ENCODE measurements around the gene MPZL1. TPM values are rescaled to one million over a fixed set of nuclear protein-coding genes. Genes with fewer than 3 reads are reported as not detected.

Gene MPZL1
- total RNA-seq, 4 donors from 2014 or later, result 44.5 to 72.6 (median 53.7) TPM

DNA sequence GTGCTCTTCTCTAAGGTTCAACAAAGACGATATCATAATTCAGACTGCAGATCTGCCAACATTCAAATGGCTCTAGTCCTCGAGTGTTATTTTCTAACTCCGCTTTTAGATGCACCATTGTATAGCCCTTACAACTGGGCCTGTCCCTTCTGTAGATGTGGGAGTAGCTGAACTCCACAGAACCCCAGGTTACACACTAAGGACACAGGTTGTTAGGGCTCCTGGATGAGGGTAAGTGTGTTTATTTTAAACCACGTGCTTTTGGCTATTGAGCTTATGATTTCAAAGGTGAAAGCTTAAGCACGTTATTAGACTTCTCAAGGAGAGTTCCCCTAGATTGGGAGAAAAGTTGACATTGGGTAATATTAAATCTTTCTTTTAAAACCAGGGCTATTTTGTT, 64.7 kb downstream of the MPZL1 start:
- TF ChIP-seq, protein P1, sequence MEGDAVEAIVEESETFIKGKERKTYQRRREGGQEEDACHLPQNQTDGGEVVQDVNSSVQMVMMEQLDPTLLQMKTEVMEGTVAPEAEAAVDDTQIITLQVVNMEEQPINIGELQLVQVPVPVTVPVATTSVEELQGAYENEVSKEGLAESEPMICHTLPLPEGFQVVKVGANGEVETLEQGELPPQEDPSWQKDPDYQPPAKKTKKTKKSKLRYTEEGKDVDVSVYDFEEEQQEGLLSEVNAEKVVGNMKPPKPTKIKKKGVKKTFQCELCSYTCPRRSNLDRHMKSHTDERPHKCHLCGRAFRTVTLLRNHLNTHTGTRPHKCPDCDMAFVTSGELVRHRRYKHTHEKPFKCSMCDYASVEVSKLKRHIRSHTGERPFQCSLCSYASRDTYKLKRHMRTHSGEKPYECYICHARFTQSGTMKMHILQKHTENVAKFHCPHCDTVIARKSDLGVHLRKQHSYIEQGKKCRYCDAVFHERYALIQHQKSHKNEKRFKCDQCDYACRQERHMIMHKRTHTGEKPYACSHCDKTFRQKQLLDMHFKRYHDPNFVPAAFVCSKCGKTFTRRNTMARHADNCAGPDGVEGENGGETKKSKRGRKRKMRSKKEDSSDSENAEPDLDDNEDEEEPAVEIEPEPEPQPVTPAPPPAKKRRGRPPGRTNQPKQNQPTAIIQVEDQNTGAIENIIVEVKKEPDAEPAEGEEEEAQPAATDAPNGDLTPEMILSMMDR (IDR thresholded peaks at IDR 0.05; ENCODE audit: low read depth), result no peak

DNA sequence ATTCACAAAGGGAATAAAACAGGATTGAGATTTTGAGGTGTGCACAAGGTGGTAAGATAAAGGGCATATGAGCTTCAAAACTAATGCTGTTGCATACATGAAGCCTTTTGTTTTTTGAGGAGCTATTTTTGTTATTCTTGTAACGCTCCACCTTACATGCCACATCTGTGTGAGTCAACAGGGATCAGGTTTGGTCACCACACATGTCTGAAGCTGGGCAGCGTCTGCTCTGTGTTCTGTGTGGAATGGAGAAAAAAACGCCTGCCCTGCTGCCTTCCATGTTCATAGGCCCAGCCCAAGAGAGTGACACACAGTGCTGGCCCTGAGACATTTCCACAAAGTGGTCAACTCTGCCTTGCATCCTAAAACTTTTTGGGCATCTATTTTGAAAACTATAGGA, 67.7 kb downstream of the MPZL1 start:
- TF ChIP-seq, protein P1 (IDR thresholded peaks at IDR 0.05; ENCODE audit: low read depth), result no peak

DNA sequence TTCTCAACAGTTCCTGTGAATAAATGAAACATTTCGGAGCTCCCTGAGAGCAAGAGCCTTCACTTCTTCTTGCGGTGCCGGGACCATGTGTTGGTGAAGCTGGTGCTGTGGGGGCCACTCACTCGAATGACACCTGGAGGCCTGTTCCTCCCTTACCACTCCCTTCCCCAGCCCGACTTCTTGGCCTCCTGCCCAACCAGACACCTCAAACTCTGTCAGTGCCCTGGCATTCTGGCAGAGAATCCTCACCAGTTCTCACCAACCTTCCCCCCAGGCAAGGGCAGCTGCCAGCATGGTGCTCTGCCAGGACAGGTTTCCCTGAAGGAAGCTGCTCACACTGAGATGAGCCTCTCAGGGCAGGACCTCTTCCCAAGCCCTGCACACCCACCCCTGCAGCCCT, 68.3 kb downstream of the MPZL1 start:
- TF ChIP-seq, protein P1 (IDR thresholded peaks at IDR 0.05; ENCODE audit: low read depth), result no peak

DNA sequence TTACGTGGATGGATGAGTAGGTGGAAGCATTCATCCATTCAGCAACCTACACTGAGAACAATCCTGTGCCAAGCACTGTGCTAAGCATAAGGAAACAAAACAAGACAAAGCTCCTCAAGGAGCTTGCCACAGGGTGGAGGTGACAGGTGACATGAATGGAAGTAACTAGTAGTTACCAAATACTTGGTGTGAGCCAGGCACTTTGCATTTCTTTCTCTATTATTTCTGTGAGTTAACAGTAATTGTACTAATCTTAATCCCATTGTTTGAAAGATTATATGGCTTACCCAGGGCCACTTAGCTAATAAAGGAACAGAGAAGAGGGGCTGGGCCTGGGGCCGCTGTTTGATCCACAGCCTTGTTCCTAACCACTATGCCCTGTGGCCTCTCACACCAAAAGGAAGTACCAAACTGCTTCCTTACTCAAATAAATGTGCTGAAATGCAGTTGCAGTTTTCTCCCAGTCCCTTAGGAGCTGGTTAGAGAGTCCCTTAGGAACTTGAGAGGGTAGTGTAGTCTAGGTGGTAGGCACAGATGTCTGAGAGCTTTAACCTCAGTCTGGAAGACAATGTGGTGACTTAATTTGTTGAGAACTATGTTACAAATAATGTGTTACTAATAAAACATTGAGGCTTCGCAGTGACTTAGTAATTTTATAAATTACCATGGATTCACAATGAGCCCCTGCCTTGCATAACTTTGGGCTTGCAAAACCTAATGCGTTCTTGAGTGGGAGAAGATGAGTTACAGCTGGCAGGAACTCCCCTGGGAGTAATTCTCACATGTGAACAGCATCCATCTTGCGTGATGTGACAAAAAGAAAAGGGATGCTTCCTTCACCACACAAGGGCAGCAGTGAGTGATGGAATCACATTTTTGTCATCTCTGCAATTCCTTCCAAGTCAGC, 69.8 kb downstream of the MPZL1 start:
- TF ChIP-seq, protein P1 (IDR thresholded peaks at IDR 0.05; ENCODE audit: low read depth), result no peak

DNA sequence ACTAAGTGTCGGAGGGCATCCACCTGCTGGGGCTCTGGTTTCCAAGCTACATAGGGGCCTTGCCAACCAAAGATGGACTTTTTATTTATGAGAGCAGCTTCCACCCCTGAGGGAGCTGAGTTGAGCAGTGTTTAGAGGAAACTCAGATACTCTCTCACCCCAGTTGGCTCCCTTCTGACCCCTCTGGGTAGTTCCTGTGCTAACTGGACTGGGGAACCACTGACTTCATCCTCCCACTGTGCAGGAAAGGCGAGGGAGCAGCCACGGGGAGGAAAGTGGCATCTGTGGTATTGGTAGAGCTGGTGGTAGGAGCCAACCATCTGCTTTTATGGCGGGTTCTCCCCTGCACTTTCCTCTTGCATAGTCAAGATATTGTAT, 70.4 kb downstream of the MPZL1 start:
- TF ChIP-seq, protein P1 (IDR thresholded peaks at IDR 0.05; ENCODE audit: low read depth), result no peak

DNA sequence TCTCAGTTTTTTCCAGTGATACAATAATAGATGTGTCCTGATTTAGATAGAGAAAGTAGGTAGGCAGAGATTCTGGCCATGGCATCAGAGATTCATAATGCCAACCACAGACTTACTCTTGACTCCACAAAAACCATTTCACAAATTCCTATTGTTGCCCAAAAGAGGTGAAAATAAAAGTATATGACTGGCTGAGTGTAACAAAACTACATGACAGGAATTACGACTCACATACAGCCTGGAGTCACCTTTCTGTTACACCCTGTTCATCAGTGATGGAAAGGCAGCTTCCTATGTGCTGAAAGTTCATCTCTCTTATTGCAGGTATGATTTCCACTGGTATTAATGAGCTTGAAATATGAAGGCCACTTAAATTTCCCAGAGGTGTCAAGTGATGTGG, 72.3 kb downstream of the MPZL1 start:
- TF ChIP-seq, protein P1 (IDR thresholded peaks at IDR 0.05; ENCODE audit: low read depth), result no peak

DNA sequence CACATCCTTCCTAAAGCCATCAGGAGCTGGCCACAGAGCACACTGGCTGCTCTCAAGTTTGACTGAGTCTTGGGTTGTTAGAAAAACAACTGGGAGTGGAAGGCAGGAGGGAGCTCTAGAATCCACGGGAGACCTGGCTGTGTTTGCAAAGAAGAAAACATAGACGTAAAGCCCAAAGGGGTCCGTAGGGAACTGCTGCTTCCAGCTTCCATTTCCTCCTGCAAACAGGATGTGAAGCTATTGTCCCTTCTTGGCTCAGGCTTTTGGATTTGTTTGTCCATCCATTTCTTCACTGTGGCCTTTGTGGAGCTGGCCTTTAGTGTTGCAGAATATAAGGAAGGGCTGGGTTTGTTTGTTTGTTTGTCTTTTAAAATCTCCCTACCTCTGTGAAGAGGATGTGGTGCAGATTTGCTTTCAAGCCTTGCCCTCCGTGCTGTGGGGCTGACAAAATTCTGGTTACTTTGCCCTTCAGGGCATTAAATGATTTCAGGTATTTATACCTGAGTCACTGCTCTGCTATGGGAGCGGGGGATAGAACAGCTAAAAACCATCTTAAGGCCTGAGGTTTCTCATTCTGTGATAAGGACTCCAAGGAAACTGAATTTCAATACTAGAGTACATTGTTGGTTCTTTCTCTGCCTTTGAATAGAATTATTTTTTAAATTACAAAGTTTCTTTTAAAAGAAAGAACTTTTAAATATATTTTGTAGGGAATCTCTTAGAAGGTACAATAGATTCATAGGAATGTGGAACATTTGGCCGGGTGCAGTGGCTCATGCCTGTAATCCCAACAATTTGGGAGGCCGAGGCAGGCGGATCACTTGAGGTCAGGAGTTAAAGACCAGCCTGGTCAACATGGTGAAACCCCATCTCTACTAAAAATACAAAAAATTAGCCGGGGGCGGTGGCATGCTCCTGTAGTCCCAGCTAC, 74.3 kb downstream of the MPZL1 start:
- TF ChIP-seq, protein P1 (IDR thresholded peaks at IDR 0.05; ENCODE audit: low read depth), result no peak

Data from subcutaneous adipose tissue (tissue), 4 donors.